GM23338 (cell line): ENCODE results near the gene MMP25. TPM values are rescaled to one million over a fixed set of nuclear protein-coding genes. Genes with fewer than 3 reads are reported as not detected.
"Not testable (repeated sequence)": the region's sequence is repeated elsewhere in the genome, so short reads cannot be mapped to it uniquely, and the experiment has no call there.

Experiments
- ATAC-seq: fragments of 200-7000 bp; cut with Tn5 transposase; 3 replicates; pipeline ENCODE4 v1.9.1; 2020
- DNase-seq: peaks from one replicate; pipeline ENCODE4 v3.0.0-alpha.2; 2015; ENCODE audit warnings: low spot score
- H2AFZ ChIP-seq: fragments of 200-600 bp; sonication (generic); 2 replicates; pipeline ENCODE4 v1.8.0; 2016; ENCODE audit warnings: antibody characterized with exemption, mild to moderate bottlenecking, moderate library complexity
- H3F3A ChIP-seq: fragments of 200-600 bp; sonication (generic); replicated peaks from 2 replicates; pipeline ENCODE4 v1.8.0; 2017; ENCODE audit warnings: antibody characterized with exemption, mixed run types, low read depth
- H3K27ac ChIP-seq: fragments of 200-600 bp; sonication (generic); 2 replicates; pipeline ENCODE4 v1.6.1; 2016; ENCODE audit warnings: low read depth
- H3K27me3 ChIP-seq: fragments of 200-600 bp; sonication (generic); 2 replicates; pipeline ENCODE4 v1.8.0; 2016; ENCODE audit warnings: mild to moderate bottlenecking, mixed run types, moderate library complexity; ENCODE audit not compliant: insufficient read depth
- H3K36me3 ChIP-seq: fragments of 200-600 bp; sonication (generic); 2 replicates; pipeline ENCODE4 v1.8.0; 2016; ENCODE audit warnings: mild to moderate bottlenecking; ENCODE audit not compliant: insufficient read depth
- H3K4me1 ChIP-seq: fragments of 200-600 bp; sonication (generic); 2 replicates; pipeline ENCODE4 v1.8.0; 2016; ENCODE audit warnings: mild to moderate bottlenecking, moderate library complexity; ENCODE audit not compliant: insufficient read depth
- H3K4me2 ChIP-seq: fragments of 200-600 bp; sonication (generic); 2 replicates; pipeline ENCODE4 v1.7.1; 2017; ENCODE audit warnings: mixed run types
- H3K4me3 ChIP-seq: fragments of 200-600 bp; sonication (generic); 2 replicates; pipeline ENCODE4 v1.6.1; 2016; ENCODE audit warnings: mixed run types
- H3K79me2 ChIP-seq: fragments of 200-600 bp; sonication (generic); replicated peaks from 2 replicates; pipeline ENCODE4 v1.8.0; 2017; ENCODE audit warnings: mild to moderate bottlenecking; ENCODE audit not compliant: insufficient read depth
- H3K9me2 ChIP-seq: fragments of 200-600 bp; sonication (generic); 2 replicates; pipeline ENCODE4 v1.8.0; 2017; ENCODE audit not compliant: insufficient read depth
- H4K20me1 ChIP-seq: fragments of 200-600 bp; sonication (generic); replicated peaks from 2 replicates; pipeline ENCODE4 v1.8.0; 2017; ENCODE audit warnings: mild to moderate bottlenecking; ENCODE audit not compliant: insufficient read depth
- H3K27ac Mint-ChIP-seq: 2 replicates; pipeline ENCODE4 v1.8.0; 2020; ENCODE audit warnings: inconsistent platforms, mild to moderate bottlenecking, moderate library complexity, mixed read lengths
- H3K27me3 Mint-ChIP-seq: 3 replicates; pipeline ENCODE4 v1.8.0; 2022; ENCODE audit warnings: low read depth, mild to moderate bottlenecking, moderate library complexity, mixed read lengths, inconsistent platforms; ENCODE audit not compliant: insufficient read depth, poor library complexity
- H3K36me3 Mint-ChIP-seq: 3 replicates; pipeline ENCODE4 v1.8.0; 2021; ENCODE audit warnings: low read depth, mild to moderate bottlenecking, inconsistent platforms, moderate library complexity, mixed read lengths
- H3K4me1 Mint-ChIP-seq: 3 replicates; pipeline ENCODE4 v1.8.0; 2020; ENCODE audit warnings: mild to moderate bottlenecking, inconsistent platforms, mixed read lengths
- H3K4me3 Mint-ChIP-seq: 3 replicates; pipeline ENCODE4 v1.8.0; 2021; ENCODE audit warnings: moderate library complexity, mild to moderate bottlenecking, inconsistent platforms, mixed read lengths
- H3K9me3 Mint-ChIP-seq: 3 replicates; pipeline ENCODE4 v1.8.0; 2020; ENCODE audit warnings: moderate library complexity, mild to moderate bottlenecking, inconsistent platforms, mixed read lengths
- EZH2phosphoT487 ChIP-seq: fragments of 200-600 bp; sonication (generic); IDR thresholded peaks from one replicate; pipeline ENCODE4 v1.8.1; 2018; ENCODE audit warnings: antibody characterized with exemption; ENCODE audit not compliant: unreplicated experiment
- JUNB ChIP-seq: IDR thresholded peaks from one replicate; pipeline ENCODE4 v1.6.1; 2016; ENCODE audit warnings: antibody characterized with exemption; ENCODE audit not compliant: unreplicated experiment
- POLR2AphosphoS5 ChIP-seq: IDR thresholded peaks from 2 replicates; pipeline ENCODE4 v1.6.1; 2016; ENCODE audit warnings: antibody characterized with exemption, low read depth
- STAT1 ChIP-seq: IDR thresholded peaks from one replicate; pipeline ENCODE4 v1.6.1; 2016; ENCODE audit warnings: antibody characterized with exemption; ENCODE audit not compliant: unreplicated experiment
- ZNF331 ChIP-seq: fragments of 250-450 bp; sonication (Bioruptor Pico); IDR thresholded peaks from 2 replicates; pipeline ENCODE4 v1.5.0; 2020; ENCODE audit warnings: low read depth, mild to moderate bottlenecking, moderate library complexity
- ZNF462 ChIP-seq: fragments of 250-450 bp; sonication (Bioruptor Pico); IDR thresholded peaks from 2 replicates; pipeline ENCODE4 v1.5.0; 2020; ENCODE audit warnings: mild to moderate bottlenecking, moderate library complexity
- polyA plus RNA-seq: library from polyadenylated mRNA; unstranded; fragments of >200 nt; fragmentation: Nextera tagmentation; extraction: Ambion mirVana; gene quantifications from 2 replicates; pipeline ENCODE4 v1.2.1, GENCODE V29; 2016
- total RNA-seq: library from RNA; depleted of rRNA; stranded (reverse); fragments of >200 nt; shearing (Covaris generic); gene quantifications from 2 replicates; pipeline ENCODE4 v1.2.3, GENCODE V29; 2014

Gene MMP25
- total and polyA plus RNA-seq, 2 experiments from 2014 or later, result 7.7 to 15.9 TPM

- TF ChIP-seq ZNF462 (no peak), JUNB (no peak), EZH2phosphoT487 (no peak), STAT1 (no peak), POLR2AphosphoS5 (no peak), ZNF331 (CRISPR knock-in tag) (no peak)
These were observed 33.7 kb downstream of the MMP25 start (continued) for GRCh38 chr16:3080024-3080423.

- not testable (repeated sequence) for H3K27me3 Mint-ChIP-seq, H3K9me3 Mint-ChIP-seq, ATAC-seq, H3K79me2 ChIP-seq, H3K4me3 Mint-ChIP-seq, H3K27ac Mint-ChIP-seq, H3K9me2 ChIP-seq, H3K36me3 ChIP-seq, H3K4me1 ChIP-seq, H2AFZ ChIP-seq, H3K27me3 ChIP-seq, H3K4me2 ChIP-seq, H3K4me3 ChIP-seq, DNase-seq, H3K27ac ChIP-seq, H4K20me1 ChIP-seq
- Mint-ChIP-seq H3K36me3 (peaks cover 57% of the 10 kb centered on the region), H3K4me1 (peaks cover 32% of the 10 kb centered on the region)
- H3F3A ChIP-seq, result 0 out of 2 replicates have a peak, but pooled peaks cover 11% of the 10 kb centered on the region
These were observed 35.6 kb downstream of the MMP25 start for GRCh38 chr16:3081957-3082356.

GRCh38 chr16:3083408-3083807, 37.0 kb downstream of the MMP25 start:
- H3K36me3 Mint-ChIP-seq, result peaks cover 57% of the 10 kb centered on the region
- H3K4me1 ChIP-seq, result peaks cover 16% of the 10 kb centered on the region
- H3K27ac ChIP-seq, H3K79me2 ChIP-seq, H2AFZ ChIP-seq, ATAC-seq, H3K9me2 ChIP-seq, DNase-seq, H3K9me3 Mint-ChIP-seq, H3K4me2 ChIP-seq, H3K4me3 Mint-ChIP-seq, H3K27me3 ChIP-seq, H3K36me3 ChIP-seq, H3K4me3 ChIP-seq, H3K27ac Mint-ChIP-seq: not testable (repeated sequence)
- peaks cover 25% of the 10 kb centered on the region; the same call in 1 of the 2 replicates for H3F3A ChIP-seq
- H4K20me1 ChIP-seq, result peaks cover 13% of the 10 kb centered on the region
- peaks cover 23% of the 10 kb centered on the region for H3K27me3 Mint-ChIP-seq
- peaks cover 41% of the 10 kb centered on the region for H3K4me1 Mint-ChIP-seq
